H4 (cell line): ENCODE measurements around the gene UBE2V1. TPM values are rescaled to one million over a fixed set of nuclear protein-coding genes. Genes with fewer than 3 reads are reported as not detected.
"Not testable (repeated sequence)": the region's sequence is repeated elsewhere in the genome, so short reads cannot be mapped to it uniquely, and the experiment has no call there.

Source experiments
- DNase-seq: peaks from one replicate; pipeline ENCODE4 v3.0.0-alpha.2; 2015; ENCODE audit warnings: low spot score
- total RNA-seq: library from RNA; depleted of rRNA; stranded (reverse); fragments of >200 nt; shearing (Covaris generic); gene quantifications from 2 replicates; pipeline ENCODE4 v1.2.3, GENCODE V29; 2014

UBE2V1 gene
- total RNA-seq, 1 experiment from 2014 or later, result 81.7 TPM

DNA sequence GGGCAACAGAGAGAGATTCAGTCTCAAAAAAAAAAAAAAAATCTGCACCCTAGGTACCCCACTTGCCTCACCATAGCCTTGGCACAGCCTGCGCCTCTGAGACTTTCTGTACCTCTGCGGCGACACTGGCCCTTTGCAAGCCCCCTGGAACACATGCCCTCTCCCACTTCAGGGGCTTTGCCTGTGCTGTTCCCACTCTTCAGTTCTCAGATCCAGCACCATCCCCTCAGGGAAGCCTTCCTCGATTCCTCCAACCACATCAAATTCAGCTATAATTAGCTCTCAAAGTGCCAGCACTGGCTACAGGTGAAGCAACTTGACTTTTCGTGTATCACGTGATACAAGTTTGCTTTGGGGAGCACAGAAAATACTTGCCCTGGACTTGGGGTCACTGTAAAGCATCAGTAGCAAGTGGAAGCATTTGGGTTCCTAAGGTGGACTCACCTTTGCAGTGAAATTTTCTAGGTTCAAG, 2.1 kb upstream of the UBE2V1 start:
- DNase-seq, result no peak

DNA sequence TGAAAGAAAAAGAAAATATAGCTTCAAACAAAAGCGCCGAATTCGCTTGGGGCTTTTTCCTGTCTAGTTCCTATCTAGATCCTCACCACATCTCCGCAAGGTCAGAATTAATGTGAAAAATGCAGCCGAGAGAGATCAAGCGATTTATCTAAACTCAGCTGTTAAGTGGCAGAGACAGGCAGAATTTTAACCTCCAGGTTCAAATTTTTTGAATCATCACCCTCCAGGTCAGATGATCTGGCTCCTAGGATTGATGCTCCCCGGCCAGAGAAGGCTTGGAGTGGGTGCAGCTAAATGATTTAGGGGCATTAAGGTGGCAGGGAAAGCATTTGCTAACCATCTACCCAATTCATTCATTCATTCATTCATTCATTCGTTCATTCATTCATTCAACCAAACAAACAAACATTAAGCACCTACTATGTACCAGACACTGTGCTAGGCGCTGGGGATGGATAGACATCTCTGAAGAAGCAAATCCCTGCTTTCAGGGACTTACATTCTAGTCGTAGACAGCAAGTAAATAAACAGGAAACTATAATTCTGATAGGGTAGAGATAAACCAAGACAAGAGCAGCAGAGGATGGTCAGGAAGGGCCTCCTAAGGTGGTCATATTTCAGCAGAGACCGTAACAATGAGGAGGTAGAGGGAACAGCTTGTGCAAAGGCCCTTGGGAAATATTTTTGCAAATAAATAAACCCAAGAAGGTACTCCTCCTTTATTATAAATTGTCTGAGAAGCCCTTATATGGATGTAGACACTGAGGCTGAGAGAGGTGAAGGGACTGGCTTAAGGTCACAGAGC, 672 bp upstream of the UBE2V1 start:
- DNase-seq, result no peak

DNA sequence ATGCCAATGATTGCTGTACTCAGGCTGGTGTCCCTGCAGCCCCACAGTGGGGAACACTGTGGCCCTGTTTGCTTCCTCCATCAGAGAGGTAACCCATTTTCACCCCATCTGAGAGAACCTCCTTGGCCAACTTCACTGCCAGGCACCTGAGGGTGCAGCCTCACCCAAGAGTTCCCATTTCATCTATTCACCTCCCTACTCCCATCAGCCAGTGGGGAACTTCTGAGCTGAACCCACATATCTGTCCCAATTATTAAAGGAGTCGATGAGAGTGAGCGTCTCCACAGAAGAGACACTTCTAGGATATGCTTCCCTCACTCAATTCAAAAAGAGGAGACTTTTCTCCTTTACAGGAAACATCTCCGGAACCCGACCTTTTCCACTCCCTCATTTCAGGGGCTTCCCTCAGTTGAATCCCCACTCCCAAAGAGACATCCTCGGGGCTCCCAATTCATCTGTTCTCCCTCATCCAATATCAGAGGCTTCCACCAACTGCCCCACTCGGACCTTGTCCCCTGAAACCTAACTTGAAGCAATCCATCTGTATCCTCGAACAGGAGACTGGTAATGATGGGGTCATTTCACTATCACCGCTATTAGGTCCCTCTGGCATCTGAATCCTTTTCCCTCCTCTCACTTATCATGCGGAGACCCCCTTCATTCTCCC, 988 bp downstream of the UBE2V1 start:
- DNase-seq, result no peak

DNA sequence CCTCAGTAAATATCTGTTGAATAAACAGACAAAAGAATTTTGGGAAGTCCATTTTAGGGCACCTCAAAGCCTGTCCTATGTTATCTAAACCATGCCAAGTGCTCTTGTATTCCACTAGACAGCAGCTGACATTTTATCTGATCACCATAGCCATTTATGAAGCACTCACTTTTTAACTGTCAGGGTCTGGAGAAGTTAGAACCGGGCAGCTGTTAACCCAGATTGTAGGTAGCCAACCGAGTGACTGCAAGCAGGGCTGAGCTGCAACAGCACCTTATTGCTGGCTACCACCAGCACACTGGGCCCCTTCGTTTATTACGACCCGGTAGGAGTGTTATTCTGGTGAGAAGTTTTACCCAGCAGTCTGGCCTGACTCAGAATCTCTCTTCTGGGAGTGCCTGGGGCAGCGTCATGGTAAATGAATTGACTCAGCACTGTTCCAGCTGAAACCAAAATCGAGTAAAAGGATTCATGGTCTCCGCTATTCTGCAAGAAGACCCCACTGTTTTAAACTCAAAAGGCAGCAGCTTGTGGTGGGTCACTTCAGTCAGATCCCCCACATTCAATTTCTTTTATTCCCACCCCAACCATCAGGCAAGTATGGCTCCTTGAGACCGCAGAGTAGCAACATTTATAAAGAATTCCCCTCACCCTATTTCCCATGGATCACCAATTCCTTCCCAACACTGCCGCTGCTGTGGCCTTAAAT, 1.7 kb downstream of the UBE2V1 start:
- no peak for DNase-seq

DNA sequence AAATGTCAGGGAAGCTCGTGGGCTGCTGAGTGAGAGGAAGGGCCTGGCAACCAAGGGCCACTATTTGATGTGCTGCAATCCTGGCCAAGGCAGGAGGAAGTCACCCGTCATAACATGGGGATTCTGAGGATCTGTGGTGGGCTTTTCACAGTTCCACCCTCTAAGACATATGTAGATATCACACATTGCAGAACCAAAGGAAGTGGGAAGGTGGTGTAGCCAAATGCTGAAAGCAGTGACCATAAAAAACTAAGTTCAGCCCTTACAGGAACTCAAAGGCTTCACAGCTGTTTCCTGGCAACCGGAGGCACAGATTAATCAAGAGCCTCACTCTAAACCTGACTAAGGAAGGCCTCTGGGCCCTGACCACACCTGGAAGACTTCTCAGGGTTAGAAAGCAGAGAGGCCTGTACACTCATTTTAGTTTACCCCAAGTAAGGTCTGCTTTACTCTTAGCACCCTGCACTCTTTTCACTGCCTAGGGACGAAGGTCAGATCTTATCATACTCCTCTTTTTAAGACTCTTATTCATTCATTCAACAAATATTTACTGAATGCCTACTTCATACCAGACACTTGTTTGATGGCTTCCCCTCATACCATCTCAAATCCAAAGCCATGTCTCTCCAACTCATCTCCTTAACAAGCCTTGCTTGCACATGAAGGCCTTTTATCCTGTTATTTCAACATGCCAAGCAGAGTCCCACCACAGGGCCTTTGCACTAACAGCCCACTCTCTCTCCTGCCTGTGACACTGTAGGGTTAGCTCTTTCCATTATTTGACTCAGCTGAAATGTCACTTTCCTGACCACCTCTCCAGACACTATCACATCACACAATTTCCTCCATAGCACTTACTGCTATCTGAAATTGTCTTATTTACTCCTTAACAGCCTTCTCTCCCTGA, 2.6 kb downstream of the UBE2V1 start:
- DNase-seq, result no peak

DNA sequence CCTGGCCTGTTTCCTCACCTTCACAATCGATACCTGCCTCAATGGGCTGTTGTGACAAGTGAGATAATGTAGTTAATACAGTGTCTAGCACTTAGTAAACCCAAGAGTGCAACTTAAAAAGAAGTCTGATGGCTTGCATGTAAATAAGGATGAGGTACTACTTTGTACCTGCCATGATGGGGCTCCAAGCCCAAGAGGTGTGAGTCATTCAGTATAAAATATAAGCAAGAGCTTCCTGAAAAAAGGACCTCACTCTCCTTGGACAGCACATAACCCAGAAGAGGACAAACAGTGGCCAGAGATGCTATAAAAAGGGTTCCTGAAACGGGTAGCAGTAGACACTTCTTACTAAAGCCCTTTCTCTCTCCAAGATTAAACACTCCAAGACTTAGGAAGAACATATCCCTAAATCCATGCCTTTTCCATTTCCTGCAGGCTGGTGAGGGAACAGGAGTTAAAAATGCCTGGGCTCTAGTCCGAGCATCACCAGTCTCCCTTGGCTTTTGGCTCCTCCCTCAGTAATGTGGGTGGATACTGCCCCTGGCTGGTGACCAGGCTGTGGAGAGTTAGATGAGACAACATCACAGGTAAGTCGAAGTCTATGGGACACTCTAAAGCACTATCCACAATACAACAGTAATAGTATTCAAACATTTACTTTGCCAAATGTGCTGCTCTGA, 4.3 kb downstream of the UBE2V1 start:
- DNase-seq, result no peak

DNA sequence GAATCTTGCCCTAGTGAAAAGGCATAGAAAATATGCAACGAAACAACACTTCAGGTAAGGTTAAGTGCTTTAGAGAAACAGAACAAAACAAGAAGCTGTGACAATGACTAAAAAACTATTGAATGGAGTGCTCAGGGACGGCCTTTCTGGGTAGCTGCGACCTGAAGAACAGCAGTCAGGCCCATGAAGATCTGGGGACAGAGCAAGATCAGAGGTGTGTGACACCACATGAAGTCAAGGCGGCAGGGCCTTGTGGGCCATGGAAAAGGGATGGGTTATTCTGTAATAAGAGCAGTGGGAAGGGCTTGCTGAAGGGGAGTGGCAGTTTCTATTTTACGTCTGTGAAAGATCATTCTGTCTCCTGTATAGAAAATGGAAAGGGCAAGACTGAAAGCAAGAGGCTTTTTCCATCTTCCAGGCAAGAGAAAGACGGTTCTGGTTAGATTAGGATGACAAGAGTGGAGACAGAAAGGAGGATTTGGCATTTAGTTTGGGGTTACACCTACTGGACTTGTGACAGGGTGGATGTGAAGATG, 5.1 kb downstream of the UBE2V1 start:
- DNase-seq, result no peak

DNA sequence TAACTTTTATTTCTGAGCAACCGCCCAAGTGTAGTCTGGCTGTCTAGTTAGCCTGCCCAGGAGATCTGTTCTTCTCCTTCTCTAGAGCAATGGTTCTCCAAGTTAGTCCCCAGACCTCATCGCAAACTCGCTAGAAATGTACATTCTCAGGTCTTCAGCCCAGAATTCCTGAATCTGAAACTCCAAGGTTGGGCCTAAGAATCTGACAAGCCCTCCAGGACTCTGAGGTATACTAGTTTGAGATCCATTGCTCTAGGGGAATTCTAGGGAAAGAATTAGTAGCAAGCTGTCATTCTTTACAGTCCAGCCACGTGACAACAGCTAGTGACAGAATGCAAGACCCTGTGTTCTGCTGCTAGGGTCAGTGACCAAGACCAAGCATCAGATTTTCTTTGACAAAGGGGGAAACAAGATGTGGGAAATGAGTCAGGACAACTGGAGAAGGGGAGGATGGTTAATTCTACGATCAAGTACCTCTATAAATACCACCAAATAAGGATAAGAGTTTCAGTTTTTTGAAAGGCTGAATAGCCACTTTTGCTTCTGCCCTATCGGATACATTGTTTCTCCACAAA, 5.8 kb downstream of the UBE2V1 start:
- DNase-seq, result no peak

DNA sequence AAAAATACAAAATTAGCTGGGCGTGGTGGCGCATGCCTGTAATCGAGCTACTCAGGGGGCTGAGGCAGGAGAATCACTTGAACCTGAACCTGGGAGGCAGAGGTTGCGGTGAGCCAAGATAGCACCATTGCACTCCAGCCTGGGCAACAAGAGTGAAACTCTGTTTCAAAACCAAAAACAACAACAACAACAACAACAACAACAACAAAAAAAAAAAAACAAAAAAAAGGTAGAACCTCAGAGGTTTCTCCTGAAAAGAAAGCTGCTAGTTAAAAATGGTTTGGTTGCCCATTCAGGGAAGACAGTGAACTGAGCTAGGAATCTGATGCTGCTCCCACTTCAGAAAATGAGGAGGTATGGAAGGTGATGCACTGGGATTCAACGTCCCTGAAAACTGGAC, 6.3 kb downstream of the UBE2V1 start:
- DNase-seq, result not testable (repeated sequence)

DNA sequence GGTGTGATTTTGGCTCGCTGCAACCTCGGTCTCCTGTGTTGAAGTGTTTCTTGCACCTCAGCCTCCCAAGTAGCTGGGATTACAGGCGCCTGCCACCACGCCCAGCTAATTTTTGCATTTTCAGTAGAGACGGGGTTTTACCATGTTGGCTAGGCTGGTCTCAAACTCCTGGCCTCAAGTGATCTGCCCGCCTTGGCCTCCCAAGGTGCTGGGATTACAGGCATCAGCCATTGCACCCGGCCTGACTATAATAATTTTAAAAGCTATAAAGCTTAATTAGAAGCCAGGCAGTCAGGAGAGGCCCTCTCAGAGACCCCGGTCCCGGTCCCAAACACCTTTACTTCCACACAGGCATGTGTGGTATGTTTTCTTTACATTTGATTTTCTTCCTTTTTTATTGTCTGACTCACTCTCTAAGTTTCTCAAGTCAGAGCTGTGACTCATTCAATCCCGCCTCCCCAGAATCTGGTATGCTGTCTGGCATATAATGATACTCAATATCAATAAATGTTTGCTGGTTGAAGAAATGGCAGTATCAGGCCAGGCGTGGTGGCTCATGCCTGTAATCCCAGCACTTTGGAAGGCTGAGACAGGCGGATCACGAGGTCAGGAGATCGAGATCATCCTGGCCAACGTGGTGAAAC, 9.4 kb downstream of the UBE2V1 start:
- DNase-seq, result peak; percentile 39

DNA sequence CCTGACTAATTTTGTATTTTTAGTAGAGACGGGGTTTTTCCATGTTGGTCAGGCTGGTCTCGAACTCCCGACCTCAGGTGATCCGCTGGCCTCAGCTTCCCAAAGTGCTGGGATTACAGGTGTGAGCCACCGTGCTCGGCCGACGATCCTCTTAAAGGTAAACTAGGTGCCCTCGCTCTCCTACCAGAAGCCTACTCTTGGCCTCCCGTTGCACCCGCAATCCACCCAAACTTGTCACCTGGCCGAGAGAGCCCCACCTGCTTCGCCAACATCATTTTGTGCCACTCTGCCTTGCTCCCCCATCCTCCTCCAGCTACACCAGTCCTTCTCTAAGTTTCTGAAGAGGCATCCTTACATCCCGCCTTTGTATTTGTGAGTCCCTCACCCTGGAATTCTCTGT, 10.4 kb downstream of the UBE2V1 start:
- DNase-seq, result not testable (repeated sequence)

DNA sequence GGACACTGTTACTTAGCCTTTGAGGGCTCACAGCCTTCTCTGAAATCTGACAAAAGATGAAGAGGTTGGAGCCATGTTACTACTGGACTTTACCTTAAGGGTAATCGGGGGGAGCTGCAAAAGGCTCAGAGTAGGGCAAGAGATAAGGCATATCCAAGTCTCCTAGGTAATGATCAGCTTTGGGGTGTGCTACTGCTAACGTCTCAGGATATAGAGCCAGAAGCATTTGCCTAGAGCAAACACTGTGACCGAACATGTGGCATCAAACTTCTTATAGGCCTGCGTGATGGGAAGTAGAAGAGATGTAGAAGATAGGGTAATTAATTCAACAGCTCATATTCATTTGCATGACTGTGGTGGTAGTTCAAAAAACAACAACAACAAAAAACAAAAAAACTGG, 11.1 kb downstream of the UBE2V1 start:
- no peak for DNase-seq

DNA sequence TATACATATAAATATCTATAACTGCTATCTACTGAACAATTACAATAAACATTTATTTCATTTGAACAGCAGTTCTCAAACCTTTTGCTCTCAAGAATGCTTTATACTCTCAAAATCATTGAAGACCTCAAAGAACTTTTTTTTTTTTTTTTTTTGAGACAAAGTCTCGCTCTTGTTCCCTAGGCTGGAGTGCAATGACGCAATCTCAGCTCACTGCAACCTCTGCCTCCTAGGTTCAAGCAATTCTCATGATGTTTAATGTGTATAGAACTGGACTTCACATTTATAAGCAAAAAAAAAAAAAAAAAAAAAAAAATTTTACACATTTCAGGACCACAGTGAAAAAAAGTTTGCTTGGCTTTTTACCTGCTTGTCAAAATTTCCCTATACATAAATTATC, 11.7 kb downstream of the UBE2V1 start:
- no peak for DNase-seq

DNA sequence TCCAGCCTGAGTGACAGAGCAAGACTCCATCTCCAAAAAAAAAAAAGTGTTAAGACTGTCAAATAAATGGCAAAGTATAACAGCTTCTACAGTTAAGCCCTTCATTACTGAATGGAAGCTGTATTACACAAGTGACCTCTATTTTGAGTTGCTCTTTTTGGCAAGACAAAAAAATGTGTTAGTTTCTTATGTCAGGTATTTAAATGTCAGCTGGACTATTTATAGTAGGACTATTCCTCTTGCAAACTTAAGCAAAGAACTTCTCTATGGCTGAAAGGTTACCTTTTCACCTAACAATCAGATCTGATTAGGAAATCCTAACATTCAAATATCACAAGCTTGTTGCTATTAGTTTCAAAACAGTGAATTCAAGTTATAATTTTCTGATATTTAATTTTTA, 12.4 kb downstream of the UBE2V1 start:
- no peak for DNase-seq

DNA sequence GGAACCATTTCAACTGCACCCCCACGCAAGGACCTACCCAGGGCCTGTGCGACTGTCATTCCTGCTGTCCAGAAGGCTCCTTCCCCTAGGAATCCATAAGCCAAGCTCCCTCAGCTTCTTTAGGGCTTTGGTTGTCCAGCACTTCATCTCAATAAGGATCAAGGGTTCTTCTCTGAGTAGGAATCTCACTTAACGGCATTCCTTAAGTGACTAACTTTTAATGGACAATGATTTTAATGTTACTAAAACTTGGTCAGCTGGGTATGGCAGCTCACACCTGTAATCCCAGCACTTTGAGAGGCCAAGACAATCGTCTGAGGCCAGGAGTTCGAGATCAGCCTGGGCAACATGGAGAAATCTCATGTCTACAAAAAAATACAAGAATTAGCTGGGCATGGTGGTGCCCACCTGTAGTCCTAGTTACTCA, 13.4 kb downstream of the UBE2V1 start:
- no peak for DNase-seq

DNA sequence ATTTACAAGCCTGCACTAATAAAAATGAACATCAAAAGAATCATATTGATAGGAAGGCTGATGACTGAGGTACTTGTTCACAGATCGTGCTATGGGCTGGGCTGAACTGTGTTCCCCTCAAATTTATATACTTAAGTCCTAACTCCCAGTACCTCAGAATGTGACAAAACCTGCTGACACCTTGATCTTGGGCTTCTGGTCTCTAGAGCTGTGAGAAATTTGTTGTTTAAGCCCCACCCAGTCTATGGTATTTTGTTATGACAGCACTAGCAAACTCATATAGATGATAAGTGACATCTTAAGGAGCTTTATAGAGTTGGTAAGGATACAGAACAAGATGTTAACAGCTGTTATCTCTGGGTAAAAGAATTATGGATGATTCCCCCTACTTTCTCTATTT, 13.8 kb downstream of the UBE2V1 start:
- no peak for DNase-seq

DNA sequence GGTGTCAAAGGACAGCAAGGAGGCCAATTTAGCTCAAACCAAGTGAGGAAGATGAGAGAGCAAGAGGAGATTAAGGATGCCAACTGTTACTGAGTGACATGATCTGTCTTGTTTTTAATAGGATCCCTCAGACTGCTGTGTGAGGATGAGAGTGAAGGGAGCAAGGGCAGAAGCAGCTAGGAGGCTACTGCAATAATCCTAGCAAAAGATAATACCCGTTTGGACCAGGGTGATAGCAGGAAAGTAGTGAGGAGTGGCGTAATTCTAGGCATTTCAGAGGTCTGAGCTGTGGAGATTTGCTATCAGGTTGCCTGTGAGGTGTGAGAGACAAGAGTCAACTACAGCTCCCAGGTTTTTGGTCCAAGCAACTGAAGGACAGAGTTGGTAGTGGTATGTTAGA, 14.7 kb downstream of the UBE2V1 start:
- DNase-seq, result no peak

DNA sequence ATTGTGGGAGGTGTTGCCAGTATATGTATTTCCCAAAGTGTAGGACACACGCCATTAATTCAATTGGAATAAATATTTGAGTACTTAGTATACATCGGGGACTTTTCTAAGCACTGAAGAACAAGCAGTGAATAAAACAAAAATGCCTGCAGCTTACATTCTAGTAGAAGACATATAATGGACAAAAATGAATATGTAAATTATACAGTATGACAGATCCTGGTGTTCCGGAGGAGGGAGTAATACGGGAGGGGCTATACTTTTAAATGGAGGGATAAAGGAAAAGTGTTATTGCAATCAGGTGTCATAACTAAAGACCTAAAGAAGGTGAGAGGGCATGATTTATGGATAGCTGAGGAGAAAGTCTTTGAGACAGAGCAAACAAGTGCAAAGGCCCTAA, 15.1 kb downstream of the UBE2V1 start:
- no peak for DNase-seq

DNA sequence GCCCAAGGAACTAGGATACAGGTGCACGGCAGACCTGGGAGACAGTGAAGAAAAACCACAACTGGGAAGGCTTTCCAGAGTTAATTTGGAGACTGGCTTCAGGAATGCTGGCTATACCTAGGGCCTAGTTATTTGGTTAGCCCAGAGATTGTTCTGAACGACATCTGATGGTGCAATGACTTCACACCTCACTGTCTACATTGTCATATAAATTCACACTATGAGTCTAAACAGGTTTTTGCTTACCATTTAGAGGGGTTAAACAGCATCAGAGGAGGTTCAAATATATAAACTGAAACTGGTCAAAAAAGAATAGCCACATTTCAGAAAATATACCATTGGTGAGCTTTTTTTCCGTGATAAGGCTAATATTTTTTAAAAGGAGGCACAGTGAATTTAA, 16.7 kb downstream of the UBE2V1 start:
- no peak for DNase-seq
